ENCODE results near the gene GPRC5B. TPM values are rescaled to one million over a fixed set of nuclear protein-coding genes. Genes with fewer than 3 reads are reported as not detected.

The GPRC5B gene
- total RNA-seq, 1 experiment from 2014 or later = not detected

- no peak overlapping the region for H3K4me3 ChIP-seq (ENCODE audit: low read length)
- no peaks in the 10 kb centered on the region for H3K4me1 ChIP-seq (ENCODE audit: low read length)
- DNase-seq = no peak
- no peaks in the 10 kb centered on the region for H3K9me2 ChIP-seq (replicated peaks; ENCODE audit: insufficient read depth, low read length)
- H3K9me3 ChIP-seq (ENCODE audit: low read length) = no peaks in the 10 kb centered on the region
- H3K79me2 ChIP-seq (ENCODE audit: low read length) = no peaks in the 10 kb centered on the region
- H3K27ac ChIP-seq (ENCODE audit: low read length) = no peak overlapping the region
- H4K20me1 ChIP-seq (ENCODE audit: insufficient read depth, low read depth, low read length) = no peaks in the 10 kb centered on the region
- H3K27me3 ChIP-seq (ENCODE audit: low read length) = no peaks in the 10 kb centered on the region
- H3K4me2 ChIP-seq (ENCODE audit: low read depth, low read length, poor library complexity, severe bottlenecking) = no peak overlapping the region
- H3K9ac ChIP-seq (ENCODE audit: low read length) = no peak overlapping the region
- no peak overlapping the region for H2AFZ ChIP-seq (ENCODE audit: low read length)
- no peaks in the 10 kb centered on the region for H3K36me3 ChIP-seq (ENCODE audit: insufficient read depth, low read length)
Measured at GRCh38 chr16:19881783-19882182, 2.9 kb downstream of the GPRC5B start.

GRCh38 chr16:19881028-19881427 is 3.6 kb downstream of the GPRC5B start:
- Histone ChIP-seq H3K4me2 (ENCODE audit: low read depth, low read length, poor library complexity, severe bottlenecking) (no peak overlapping the region), H3K79me2 (ENCODE audit: low read length) (no peaks in the 10 kb centered on the region), H3K27me3 (ENCODE audit: low read length) (no peaks in the 10 kb centered on the region), H4K20me1 (ENCODE audit: insufficient read depth, low read depth, low read length) (no peaks in the 10 kb centered on the region), H3K4me3 (ENCODE audit: low read length) (no peak overlapping the region), H2AFZ (ENCODE audit: low read length) (no peak overlapping the region), H3K4me1 (ENCODE audit: low read length) (no peaks in the 10 kb centered on the region), H3K9me3 (ENCODE audit: low read length) (no peaks in the 10 kb centered on the region), H3K27ac (ENCODE audit: low read length) (no peak overlapping the region), H3K36me3 (ENCODE audit: insufficient read depth, low read length) (no peaks in the 10 kb centered on the region), H3K9me2 (replicated peaks; ENCODE audit: insufficient read depth, low read length) (no peaks in the 10 kb centered on the region), H3K9ac (ENCODE audit: low read length) (no peak overlapping the region)
- DNase-seq = no peak

- Histone ChIP-seq H3K4me3 (ENCODE audit: low read length) (no peak overlapping the region), H3K4me2 (ENCODE audit: low read depth, low read length, poor library complexity, severe bottlenecking) (no peak overlapping the region), H3K36me3 (ENCODE audit: insufficient read depth, low read length) (no peaks in the 10 kb centered on the region), H3K9ac (ENCODE audit: low read length) (no peak overlapping the region), H3K79me2 (ENCODE audit: low read length) (no peaks in the 10 kb centered on the region), H3K9me3 (ENCODE audit: low read length) (no peaks in the 10 kb centered on the region), H3K9me2 (replicated peaks; ENCODE audit: insufficient read depth, low read length) (no peaks in the 10 kb centered on the region), H2AFZ (ENCODE audit: low read length) (no peak overlapping the region), H3K27ac (ENCODE audit: low read length) (no peak overlapping the region), H3K4me1 (ENCODE audit: low read length) (no peaks in the 10 kb centered on the region), H4K20me1 (ENCODE audit: insufficient read depth, low read depth, low read length) (no peaks in the 10 kb centered on the region), H3K27me3 (ENCODE audit: low read length) (no peaks in the 10 kb centered on the region)
- no peak for DNase-seq
Measured at GRCh38 chr16:19879241-19879792, 5.3 kb downstream of the GPRC5B start.

- Histone ChIP-seq H3K27me3 (ENCODE audit: low read length) (no peaks in the 10 kb centered on the region), H3K4me2 (ENCODE audit: low read depth, low read length, poor library complexity, severe bottlenecking) (no peak overlapping the region), H3K4me3 (ENCODE audit: low read length) (no peak overlapping the region), H3K27ac (ENCODE audit: low read length) (no peak overlapping the region), H3K36me3 (ENCODE audit: insufficient read depth, low read length) (no peaks in the 10 kb centered on the region), H2AFZ (ENCODE audit: low read length) (no peak overlapping the region), H3K79me2 (ENCODE audit: low read length) (no peaks in the 10 kb centered on the region), H3K9me2 (replicated peaks; ENCODE audit: insufficient read depth, low read length) (no peaks in the 10 kb centered on the region), H3K9ac (ENCODE audit: low read length) (no peak overlapping the region), H4K20me1 (ENCODE audit: insufficient read depth, low read depth, low read length) (no peaks in the 10 kb centered on the region), H3K9me3 (ENCODE audit: low read length) (no peaks in the 10 kb centered on the region), H3K4me1 (ENCODE audit: low read length) (no peaks in the 10 kb centered on the region)
- no peak for DNase-seq
Measured at GRCh38 chr16:19878757-19879156, 5.9 kb downstream of the GPRC5B start.

- no peaks in the 10 kb centered on the region for H3K9me2 ChIP-seq (replicated peaks; ENCODE audit: insufficient read depth, low read length)
- H3K27me3 ChIP-seq (ENCODE audit: low read length) = no peaks in the 10 kb centered on the region
- no peak overlapping the region for H3K4me2 ChIP-seq (ENCODE audit: low read depth, low read length, poor library complexity, severe bottlenecking)
- H3K4me1 ChIP-seq (ENCODE audit: low read length) = no peaks in the 10 kb centered on the region
- no peak overlapping the region for H3K27ac ChIP-seq (ENCODE audit: low read length)
- H3K9me3 ChIP-seq (ENCODE audit: low read length) = no peaks in the 10 kb centered on the region
- H3K79me2 ChIP-seq (ENCODE audit: low read length) = no peaks in the 10 kb centered on the region
- H3K4me3 ChIP-seq (ENCODE audit: low read length) = no peak overlapping the region
- H4K20me1 ChIP-seq (ENCODE audit: insufficient read depth, low read depth, low read length) = no peaks in the 10 kb centered on the region
- DNase-seq = no peak
- H3K36me3 ChIP-seq (ENCODE audit: insufficient read depth, low read length) = no peaks in the 10 kb centered on the region
- no peak overlapping the region for H2AFZ ChIP-seq (ENCODE audit: low read length)
- no peak overlapping the region for H3K9ac ChIP-seq (ENCODE audit: low read length)
Measured at GRCh38 chr16:19876501-19877059, 8.1 kb downstream of the GPRC5B start.

- no peak overlapping the region for H3K4me3 ChIP-seq (ENCODE audit: low read length)
- no peaks in the 10 kb centered on the region for H3K36me3 ChIP-seq (ENCODE audit: insufficient read depth, low read length)
- no peaks in the 10 kb centered on the region for H3K79me2 ChIP-seq (ENCODE audit: low read length)
- H3K9me3 ChIP-seq (ENCODE audit: low read length) = no peaks in the 10 kb centered on the region
- no peak for DNase-seq
- H2AFZ ChIP-seq (ENCODE audit: low read length) = no peak overlapping the region
- no peaks in the 10 kb centered on the region for H4K20me1 ChIP-seq (ENCODE audit: insufficient read depth, low read depth, low read length)
- no peak overlapping the region for H3K27ac ChIP-seq (ENCODE audit: low read length)
- H3K4me1 ChIP-seq (ENCODE audit: low read length) = no peaks in the 10 kb centered on the region
- H3K9ac ChIP-seq (ENCODE audit: low read length) = no peak overlapping the region
- no peaks in the 10 kb centered on the region for H3K9me2 ChIP-seq (replicated peaks; ENCODE audit: insufficient read depth, low read length)
- no peak overlapping the region for H3K4me2 ChIP-seq (ENCODE audit: low read depth, low read length, poor library complexity, severe bottlenecking)
- H3K27me3 ChIP-seq (ENCODE audit: low read length) = no peaks in the 10 kb centered on the region
Measured at GRCh38 chr16:19875900-19876299, 8.7 kb downstream of the GPRC5B start.

GRCh38 chr16:19874851-19875546 is 9.6 kb downstream of the GPRC5B start:
- H4K20me1 ChIP-seq (ENCODE audit: insufficient read depth, low read depth, low read length) = no peaks in the 10 kb centered on the region
- H3K79me2 ChIP-seq (ENCODE audit: low read length) = no peaks in the 10 kb centered on the region
- no peaks in the 10 kb centered on the region for H3K27me3 ChIP-seq (ENCODE audit: low read length)
- no peaks in the 10 kb centered on the region for H3K4me1 ChIP-seq (ENCODE audit: low read length)
- no peaks in the 10 kb centered on the region for H3K36me3 ChIP-seq (ENCODE audit: insufficient read depth, low read length)
- H3K4me2 ChIP-seq (ENCODE audit: low read depth, low read length, poor library complexity, severe bottlenecking) = no peak overlapping the region
- DNase-seq = no peak
- H3K4me3 ChIP-seq (ENCODE audit: low read length) = no peak overlapping the region
- no peak overlapping the region for H2AFZ ChIP-seq (ENCODE audit: low read length)
- H3K27ac ChIP-seq (ENCODE audit: low read length) = no peak overlapping the region
- no peak overlapping the region for H3K9ac ChIP-seq (ENCODE audit: low read length)
- H3K9me2 ChIP-seq (replicated peaks; ENCODE audit: insufficient read depth, low read length) = no peaks in the 10 kb centered on the region
- no peaks in the 10 kb centered on the region for H3K9me3 ChIP-seq (ENCODE audit: low read length)

GRCh38 chr16:19874026-19874425 is 10.6 kb downstream of the GPRC5B start:
- no peak overlapping the region for H3K4me3 ChIP-seq (ENCODE audit: low read length)
- DNase-seq = no peak
- H4K20me1 ChIP-seq (ENCODE audit: insufficient read depth, low read depth, low read length) = no peaks in the 10 kb centered on the region
- H3K36me3 ChIP-seq (ENCODE audit: insufficient read depth, low read length) = no peaks in the 10 kb centered on the region
- H3K27me3 ChIP-seq (ENCODE audit: low read length) = no peaks in the 10 kb centered on the region
- H3K4me1 ChIP-seq (ENCODE audit: low read length) = no peaks in the 10 kb centered on the region
- no peak overlapping the region for H3K27ac ChIP-seq (ENCODE audit: low read length)
- no peaks in the 10 kb centered on the region for H3K79me2 ChIP-seq (ENCODE audit: low read length)
- H3K4me2 ChIP-seq (ENCODE audit: low read depth, low read length, poor library complexity, severe bottlenecking) = no peak overlapping the region
- H2AFZ ChIP-seq (ENCODE audit: low read length) = no peak overlapping the region
- no peak overlapping the region for H3K9ac ChIP-seq (ENCODE audit: low read length)
- no peaks in the 10 kb centered on the region for H3K9me2 ChIP-seq (replicated peaks; ENCODE audit: insufficient read depth, low read length)
- no peaks in the 10 kb centered on the region for H3K9me3 ChIP-seq (ENCODE audit: low read length)
